GM06990 (cell line): ENCODE measurements around the gene ESYT2.
"Not testable (repeated sequence)": the region's sequence is repeated elsewhere in the genome, so short reads cannot be mapped to it uniquely, and the experiment has no call there.

Experiments
- DNase-seq: peaks from one replicate; pipeline ENCODE4 v3.0.0-alpha.2; 2011; ENCODE audit not compliant: insufficient read length; ENCODE audit errors: extremely low read depth
- H3K27me3 ChIP-seq: replicated peaks from 2 replicates; pipeline ENCODE4 v1.6.0; 2011; ENCODE audit warnings: low read length; ENCODE audit not compliant: control insufficient read depth, insufficient read depth
- H3K36me3 ChIP-seq: 2 replicates; pipeline ENCODE4 v1.5.1; 2011; ENCODE audit warnings: low read length; ENCODE audit not compliant: control insufficient read depth, insufficient read depth
- H3K4me3 ChIP-seq: replicated peaks from 2 replicates; pipeline ENCODE4 v1.5.1; 2011; ENCODE audit warnings: low read depth, mild to moderate bottlenecking, control low read depth, low read length
- CTCF ChIP-seq: IDR thresholded peaks from 2 replicates; pipeline ENCODE4 v1.5.1; 2011; ENCODE audit warnings: low read length, control low read depth, mild to moderate bottlenecking, inconsistent platforms; ENCODE audit not compliant: insufficient read depth, poor library complexity, severe bottlenecking

The ESYT2 gene

GRCh38 chr7:158700008-158700407 lies 129.3 kb downstream of the ESYT2 start:
- H3K4me3 ChIP-seq = no peak overlapping the region
- H3K27me3 ChIP-seq = no peaks in the 10 kb centered on the region
- peaks cover 6% of the 10 kb centered on the region for H3K36me3 ChIP-seq
- DNase-seq = no peak
- TF ChIP-seq CTCF = no peak

- no peak overlapping the region for H3K4me3 ChIP-seq
- H3K36me3 ChIP-seq = peaks cover 6% of the 10 kb centered on the region
- TF ChIP-seq CTCF = no peak
- DNase-seq = no peak
- H3K27me3 ChIP-seq = no peaks in the 10 kb centered on the region
These were observed 130.0 kb downstream of the ESYT2 start for GRCh38 chr7:158699341-158699740.

GRCh38 chr7:158698657-158699195 lies 130.6 kb downstream of the ESYT2 start:
- Histone ChIP-seq H3K36me3 (peaks cover 6% of the 10 kb centered on the region), H3K4me3 (no peak overlapping the region), H3K27me3 (no peaks in the 10 kb centered on the region)
- TF ChIP-seq CTCF = no peak
- no peak for DNase-seq

GRCh38 chr7:158697597-158697996 lies 131.7 kb downstream of the ESYT2 start:
- DNase-seq, H3K4me3 ChIP-seq, H3K36me3 ChIP-seq, H3K27me3 ChIP-seq: not testable (repeated sequence)

GRCh38 chr7:158695726-158696452 lies 133.4 kb downstream of the ESYT2 start:
- no peak overlapping the region for H3K4me3 ChIP-seq
- H3K27me3 ChIP-seq = no peaks in the 10 kb centered on the region
- peaks cover 6% of the 10 kb centered on the region for H3K36me3 ChIP-seq
- no peak for DNase-seq
- TF ChIP-seq CTCF = no peak

GRCh38 chr7:158695056-158695455 lies 134.3 kb downstream of the ESYT2 start:
- no peak for DNase-seq
- H3K4me3 ChIP-seq = no peak overlapping the region
- peaks cover 3% of the 10 kb centered on the region for H3K36me3 ChIP-seq
- H3K27me3 ChIP-seq = no peaks in the 10 kb centered on the region
- no peak for TF ChIP-seq CTCF
